NCI-H1105 treated with DMSO at 0.1 percent for 48 hours (cell line): ENCODE results near the gene RTF1.
A peak's percentile ranks its signal among the peaks of the same experiment; 100 is the strongest.

Experiments
- DNase-seq: peaks from one replicate; lab custom pipeline; 2025; lab: John Stamatoyannopoulos, UW

Gene RTF1

DNA sequence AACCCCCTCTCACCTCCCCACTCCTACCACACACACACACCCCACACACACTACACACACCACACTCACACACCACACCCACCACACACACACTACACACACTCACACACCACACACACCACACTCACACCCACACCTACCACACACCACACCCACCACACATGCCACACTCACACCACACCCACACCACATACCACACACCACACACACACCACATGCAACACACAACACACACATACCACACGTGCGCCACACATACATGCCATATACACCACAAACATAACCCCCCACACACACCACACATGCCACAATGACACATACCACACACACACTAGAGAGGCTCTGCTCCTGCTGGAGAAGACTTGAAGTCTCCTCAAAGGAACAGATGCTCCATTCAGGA, 70.9 kb downstream of the RTF1 start:
- DNase-seq = no peak

GRCh38 chr15:41489641-41490040, 72.7 kb downstream of the RTF1 start:
- DNase-seq = no peak

GRCh38 chr15:41490355-41490754, 73.5 kb downstream of the RTF1 start:
- DNase-seq = no peak

- DNase-seq = no peak
Observed at GRCh38 chr15:41491889-41492288, 75.0 kb downstream of the RTF1 start.

DNA sequence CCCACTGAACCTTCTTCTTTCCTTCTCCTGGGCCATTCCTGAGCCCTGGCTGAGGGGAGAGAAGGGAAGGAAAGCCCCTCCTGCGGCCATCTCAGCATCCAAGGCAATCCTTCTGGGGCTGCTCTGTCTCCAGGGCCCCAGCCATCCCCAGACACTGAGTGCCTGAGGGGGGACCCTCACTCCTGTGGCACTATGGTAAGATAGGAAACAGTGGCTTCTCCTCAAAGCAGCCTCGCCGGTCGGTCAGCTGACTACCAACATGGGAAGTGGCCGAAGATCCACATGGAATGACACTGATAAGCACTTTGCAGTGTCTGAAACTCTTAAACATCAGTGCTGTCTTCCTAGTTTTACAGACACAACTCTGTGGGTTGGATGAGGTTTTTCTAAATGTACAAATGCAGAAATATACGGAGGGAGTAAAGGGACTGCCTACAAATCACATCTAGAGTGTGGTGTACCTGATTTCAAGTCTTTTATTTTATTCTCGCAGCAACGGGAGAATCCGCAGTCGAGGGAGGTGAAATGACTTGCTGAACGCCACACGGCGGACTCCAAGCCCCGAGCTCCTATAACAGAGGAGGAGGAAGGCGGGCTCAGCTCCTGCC, 75.8 kb downstream of the RTF1 start:
- peak; percentile 36 for DNase-seq

DNA sequence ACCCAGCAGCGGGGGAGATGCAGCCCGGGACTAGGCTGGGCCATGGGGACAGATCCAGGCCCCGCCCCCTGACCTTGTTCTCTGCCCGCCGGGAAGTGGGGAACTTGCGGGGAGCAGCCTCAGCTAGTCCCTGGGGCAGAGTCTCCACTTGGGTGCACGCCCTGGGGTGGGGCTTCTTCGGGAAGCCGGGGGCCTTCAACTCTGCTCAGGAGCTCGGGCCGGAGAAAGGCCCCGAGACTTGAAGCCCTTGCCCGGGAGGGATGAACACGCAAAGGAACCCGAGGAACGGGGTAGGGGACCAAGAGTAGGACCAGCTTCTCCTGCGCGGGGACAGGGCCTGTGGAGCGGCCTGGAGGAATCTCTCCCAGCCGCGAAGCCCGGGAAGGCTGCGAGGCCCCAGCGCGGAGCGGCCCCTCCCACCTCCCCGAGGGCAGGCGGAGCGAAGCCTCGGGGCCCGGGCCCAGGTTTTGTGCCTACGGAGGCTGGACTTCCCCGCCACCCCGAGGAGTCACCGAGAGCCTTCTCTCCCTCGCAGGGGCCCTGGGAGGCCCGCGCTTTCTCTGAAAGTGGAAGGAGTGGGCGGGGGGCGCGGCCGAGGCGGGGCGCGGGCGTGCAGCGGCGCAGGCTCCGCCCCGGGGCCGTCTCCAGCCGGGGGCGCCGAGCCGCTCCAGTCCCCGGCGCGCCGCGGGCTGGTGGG, 76.5 kb downstream of the RTF1 start, which contains the start of gene ITPKA:
Gene ITPKA, plus strand, starts transcription at position 670 of the 697 bp plus-strand sequence. CDS start 54 bp downstream, outside the sequence.
- peak; percentile 71 for DNase-seq

DNA sequence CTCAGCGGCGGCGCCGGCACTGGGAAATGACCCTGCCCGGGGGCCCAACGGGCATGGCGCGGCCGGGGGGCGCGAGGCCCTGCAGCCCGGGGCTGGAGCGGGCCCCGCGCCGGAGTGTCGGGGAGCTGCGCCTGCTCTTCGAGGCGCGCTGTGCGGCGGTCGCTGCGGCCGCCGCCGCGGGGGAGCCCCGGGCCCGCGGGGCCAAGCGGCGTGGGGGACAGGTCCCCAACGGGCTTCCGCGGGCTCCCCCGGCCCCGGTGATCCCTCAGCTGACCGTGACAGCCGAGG, 77.0 kb downstream of the RTF1 start:
- no peak for DNase-seq

GRCh38 chr15:41494190-41494921, 77.5 kb downstream of the RTF1 start:
- peak; percentile 18 for DNase-seq

- no peak for DNase-seq
Observed at GRCh38 chr15:41494922-41495735, 78.2 kb downstream of the RTF1 start.

GRCh38 chr15:41495736-41496599, 79.1 kb downstream of the RTF1 start:
- no peak for DNase-seq

DNA sequence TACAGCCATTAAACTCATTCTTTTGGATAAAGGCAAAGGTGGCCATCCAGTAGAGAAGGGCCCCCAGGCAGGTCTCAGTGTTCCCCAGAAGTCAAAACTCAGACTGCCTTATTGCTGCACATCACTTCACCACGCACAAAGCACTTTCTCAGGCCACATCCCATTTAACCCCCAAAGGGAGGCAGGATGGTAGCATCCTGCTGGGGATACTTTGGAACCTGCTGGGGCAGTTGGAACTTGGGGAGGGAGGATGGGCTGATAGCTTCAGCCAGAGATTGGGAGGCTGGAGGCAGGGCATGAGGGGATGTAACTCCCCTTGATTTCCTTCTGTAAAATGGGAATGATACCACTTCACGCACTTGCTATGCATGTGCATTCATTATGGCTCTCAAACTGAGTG, 81.8 kb downstream of the RTF1 start:
- no peak for DNase-seq

- DNase-seq = no peak
Observed at GRCh38 chr15:41499109-41499851, 82.4 kb downstream of the RTF1 start.

DNA sequence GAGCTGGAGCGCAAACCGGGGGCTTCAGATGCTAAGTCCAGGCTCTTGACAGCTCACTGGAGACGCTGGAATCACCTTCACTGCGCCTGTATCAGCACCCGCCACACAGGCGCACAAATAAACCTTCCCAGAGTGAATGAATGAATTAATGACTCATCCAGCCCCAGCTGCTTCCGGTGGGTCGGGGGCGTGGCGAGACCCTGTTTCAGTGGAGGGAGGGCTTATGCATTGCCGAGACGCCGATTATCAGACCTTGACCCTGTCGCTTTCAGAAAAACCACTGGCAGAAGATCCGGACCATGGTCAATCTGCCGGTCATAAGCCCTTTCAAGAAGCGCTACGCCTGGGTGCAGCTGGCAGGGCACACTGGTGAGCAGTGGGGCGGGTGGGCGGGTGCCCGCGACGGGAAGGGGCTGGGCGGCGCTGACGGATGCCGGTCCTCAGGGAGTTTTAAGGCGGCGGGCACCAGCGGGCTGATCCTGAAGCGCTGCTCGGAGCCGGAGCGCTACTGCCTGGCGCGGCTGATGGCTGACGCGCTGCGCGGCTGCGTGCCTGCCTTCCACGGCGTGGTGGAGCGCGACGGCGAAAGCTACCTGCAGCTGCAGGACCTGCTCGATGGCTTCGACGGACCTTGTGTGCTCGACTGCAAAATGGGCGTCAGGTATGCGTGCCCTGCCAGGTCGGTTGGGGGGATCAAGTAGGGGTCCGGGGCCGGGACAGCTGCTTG, 84.5 kb downstream of the RTF1 start:
- DNase-seq = no peak

DNA sequence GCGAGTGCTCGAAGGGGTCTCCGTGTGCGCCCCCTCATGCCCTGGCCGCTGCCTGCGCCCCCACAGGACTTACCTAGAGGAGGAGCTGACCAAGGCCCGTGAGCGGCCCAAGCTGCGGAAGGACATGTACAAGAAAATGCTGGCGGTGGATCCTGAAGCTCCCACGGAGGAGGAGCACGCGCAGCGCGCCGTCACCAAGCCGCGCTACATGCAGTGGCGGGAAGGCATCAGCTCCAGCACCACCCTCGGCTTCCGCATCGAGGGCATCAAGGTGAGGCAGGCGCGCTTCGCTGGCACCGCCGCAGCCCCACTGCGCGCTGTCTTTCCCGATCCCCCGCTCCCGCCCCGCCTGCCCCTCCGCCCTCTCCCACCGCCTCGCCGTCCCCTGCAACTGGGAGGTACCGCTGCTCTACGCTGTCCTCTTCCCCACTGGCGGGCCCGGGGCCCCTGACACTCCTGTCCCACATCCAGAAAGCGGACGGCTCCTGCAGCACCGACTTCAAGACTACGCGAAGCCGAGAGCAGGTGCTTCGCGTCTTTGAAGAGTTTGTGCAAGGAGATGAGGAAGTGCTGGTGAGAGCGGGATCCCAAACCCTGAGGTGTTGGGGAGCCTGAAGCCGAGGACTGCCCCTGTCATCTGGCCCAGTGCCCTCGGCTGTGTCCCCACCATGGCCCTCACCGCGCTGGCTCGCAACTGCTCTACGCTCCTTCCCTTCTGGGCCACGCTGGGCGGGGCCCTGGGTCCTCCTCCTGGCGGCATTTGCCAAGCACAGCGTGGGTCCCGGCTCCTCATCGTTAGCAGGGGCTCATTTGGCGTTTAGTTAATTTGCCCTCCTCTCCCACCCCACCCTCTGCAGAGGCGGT, 85.3 kb downstream of the RTF1 start:
- DNase-seq = no peak

- DNase-seq = no peak
Observed at GRCh38 chr15:41502795-41503668, 86.1 kb downstream of the RTF1 start.

- no peak for DNase-seq
Observed at GRCh38 chr15:41503669-41504010, 86.7 kb downstream of the RTF1 start.

DNA sequence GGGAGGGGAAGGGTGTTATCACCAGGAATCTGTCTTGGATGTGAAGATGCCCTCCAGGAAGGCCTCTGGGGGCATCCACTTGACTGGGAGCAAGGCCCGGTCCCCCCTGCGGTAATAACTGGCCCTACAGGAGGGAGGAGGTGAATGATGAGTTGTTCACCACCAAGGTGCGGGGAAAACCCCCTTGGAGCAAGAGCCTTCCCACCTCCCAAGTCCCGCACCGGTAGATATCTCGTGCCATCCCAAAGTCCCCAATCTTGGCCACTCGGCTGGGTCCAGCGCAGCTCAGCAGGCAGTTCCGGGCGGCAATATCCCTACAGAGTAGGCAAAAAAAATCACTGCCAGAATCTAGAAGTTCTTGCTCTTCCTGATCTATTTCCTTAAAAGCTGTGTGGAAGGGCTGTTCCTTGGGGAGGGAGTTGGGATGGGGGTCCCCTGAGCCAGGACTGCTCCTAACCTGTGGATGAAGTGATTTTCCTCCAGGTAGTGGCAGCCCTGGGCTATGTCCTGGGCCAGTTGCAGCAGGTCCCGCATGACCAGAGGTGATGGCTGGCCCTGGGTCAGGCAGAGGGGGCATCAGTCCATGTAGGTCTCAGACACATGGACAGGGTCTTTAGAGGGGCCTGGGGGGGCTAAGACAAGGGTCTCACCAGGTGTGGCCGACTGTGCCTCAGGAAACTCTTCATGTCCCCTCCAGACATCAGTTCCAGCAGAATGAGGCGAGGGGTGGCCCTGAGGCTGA, 88.0 kb downstream of the RTF1 start:
- no peak for DNase-seq

GRCh38 chr15:41505776-41506175, 88.9 kb downstream of the RTF1 start:
- no peak for DNase-seq
